ENCODE data around the gene PEX19. TPM values are rescaled to one million over a fixed set of nuclear protein-coding genes. Genes with fewer than 3 reads are reported as not detected.

PEX19 gene
- total RNA-seq, 1 donor from 2014 or later = 74.6 TPM

- Histone ChIP-seq H3K9ac (no peak overlapping the region), H3K27ac (no peak overlapping the region), H2AFZ (replicated peaks) (no peak overlapping the region), H3K36me3 (peaks cover 17% of the 10 kb centered on the region), H3K4me1 (peaks cover 8% of the 10 kb centered on the region), H3K4me3 (no peak overlapping the region), H4K20me1 (ENCODE audit: low read depth) (peaks cover 58% of the 10 kb centered on the region), H3F3A (ENCODE audit: low read depth) (no peaks in the 10 kb centered on the region), H3K79me2 (ENCODE audit: low read depth) (peaks cover 63% of the 10 kb centered on the region), H3K27me3 (no peaks in the 10 kb centered on the region), H3K4me2 (no peak overlapping the region), H3K9me3 (ENCODE audit: low read depth) (no peaks in the 10 kb centered on the region)
- no peak for TF ChIP-seq EZH2phosphoT487 (IDR thresholded peaks at IDR 0.05)
- TF ChIP-seq EZH2 (IDR thresholded peaks at IDR 0.05) = no peak
- TF ChIP-seq, protein P1, sequence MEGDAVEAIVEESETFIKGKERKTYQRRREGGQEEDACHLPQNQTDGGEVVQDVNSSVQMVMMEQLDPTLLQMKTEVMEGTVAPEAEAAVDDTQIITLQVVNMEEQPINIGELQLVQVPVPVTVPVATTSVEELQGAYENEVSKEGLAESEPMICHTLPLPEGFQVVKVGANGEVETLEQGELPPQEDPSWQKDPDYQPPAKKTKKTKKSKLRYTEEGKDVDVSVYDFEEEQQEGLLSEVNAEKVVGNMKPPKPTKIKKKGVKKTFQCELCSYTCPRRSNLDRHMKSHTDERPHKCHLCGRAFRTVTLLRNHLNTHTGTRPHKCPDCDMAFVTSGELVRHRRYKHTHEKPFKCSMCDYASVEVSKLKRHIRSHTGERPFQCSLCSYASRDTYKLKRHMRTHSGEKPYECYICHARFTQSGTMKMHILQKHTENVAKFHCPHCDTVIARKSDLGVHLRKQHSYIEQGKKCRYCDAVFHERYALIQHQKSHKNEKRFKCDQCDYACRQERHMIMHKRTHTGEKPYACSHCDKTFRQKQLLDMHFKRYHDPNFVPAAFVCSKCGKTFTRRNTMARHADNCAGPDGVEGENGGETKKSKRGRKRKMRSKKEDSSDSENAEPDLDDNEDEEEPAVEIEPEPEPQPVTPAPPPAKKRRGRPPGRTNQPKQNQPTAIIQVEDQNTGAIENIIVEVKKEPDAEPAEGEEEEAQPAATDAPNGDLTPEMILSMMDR (IDR thresholded peaks at IDR 0.05) = no peak
- Mint-ChIP-seq H3K27ac (no peak overlapping the region), H3K36me3 (peaks cover 17% of the 10 kb centered on the region), H3K27me3 (ENCODE audit: insufficient read depth, low read depth) (no peaks in the 10 kb centered on the region), H3K4me1 (peaks cover 15% of the 10 kb centered on the region), H3K4me3 (no peak overlapping the region), H3K9me3 (no peaks in the 10 kb centered on the region)
- DNase-seq (ENCODE audit: low spot score) = no peak
Observed at GRCh38 chr1:160243767-160244166, 41.2 kb downstream of the PEX19 start.

- Mint-ChIP-seq H3K27me3 (ENCODE audit: insufficient read depth, low read depth) (no peaks in the 10 kb centered on the region), H3K36me3 (peaks cover 28% of the 10 kb centered on the region), H3K27ac (no peak overlapping the region), H3K4me3 (no peak overlapping the region), H3K4me1 (no peaks in the 10 kb centered on the region), H3K9me3 (no peaks in the 10 kb centered on the region)
- Histone ChIP-seq H3K27ac (no peak overlapping the region), H3K27me3 (no peaks in the 10 kb centered on the region), H3K9me3 (ENCODE audit: low read depth) (no peaks in the 10 kb centered on the region), H3K4me2 (no peak overlapping the region), H3K36me3 (peaks cover 28% of the 10 kb centered on the region), H3K79me2 (ENCODE audit: low read depth) (peaks cover 23% of the 10 kb centered on the region), H3K4me3 (no peak overlapping the region), H3K9ac (no peak overlapping the region), H4K20me1 (ENCODE audit: low read depth) (peaks cover 29% of the 10 kb centered on the region), H3F3A (ENCODE audit: low read depth) (peaks cover 3% of the 10 kb centered on the region), H2AFZ (replicated peaks) (no peak overlapping the region), H3K4me1 (no peaks in the 10 kb centered on the region)
- DNase-seq (ENCODE audit: low spot score) = no peak
- TF ChIP-seq, protein P1 (IDR thresholded peaks at IDR 0.05) = no peak
- TF ChIP-seq EZH2 (IDR thresholded peaks at IDR 0.05) (no peak), EZH2phosphoT487 (IDR thresholded peaks at IDR 0.05) (no peak)
Observed at GRCh38 chr1:160239582-160240299, 45.2 kb downstream of the PEX19 start.

DNA sequence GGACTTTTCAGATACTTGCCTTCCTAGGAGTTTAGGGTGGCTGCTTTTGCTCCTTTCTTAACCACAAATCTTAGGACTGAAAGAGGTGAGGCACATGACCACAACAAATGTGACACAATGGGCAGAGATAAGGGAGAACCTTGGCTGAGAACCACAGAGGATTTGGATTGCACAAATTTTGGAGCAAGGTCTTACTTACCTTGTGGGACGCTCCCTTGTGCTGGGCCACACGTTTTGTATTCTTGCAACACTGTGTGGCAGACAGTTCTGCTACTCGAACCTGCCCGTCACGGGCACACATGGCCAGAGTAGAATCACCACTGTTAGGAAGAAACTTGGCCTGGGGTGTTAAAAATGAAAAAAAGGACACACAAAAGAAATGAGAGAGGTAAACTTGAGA is 46.5 kb downstream of the PEX19 start:
- peaks cover 16% of the 10 kb centered on the region for H4K20me1 ChIP-seq (ENCODE audit: low read depth)
- Mint-ChIP-seq H3K9me3 (no peaks in the 10 kb centered on the region), H3K27ac (no peak overlapping the region), H3K4me1 (no peaks in the 10 kb centered on the region), H3K36me3 (peaks cover 28% of the 10 kb centered on the region), H3K4me3 (no peak overlapping the region), H3K27me3 (ENCODE audit: insufficient read depth, low read depth) (no peaks in the 10 kb centered on the region)
- no peaks in the 10 kb centered on the region for H3K4me1 ChIP-seq
- TF ChIP-seq EZH2 (IDR thresholded peaks at IDR 0.05) = no peak
- TF ChIP-seq, protein P1 (IDR thresholded peaks at IDR 0.05) = no peak
- no peak for TF ChIP-seq EZH2phosphoT487 (IDR thresholded peaks at IDR 0.05)
- H3K9ac ChIP-seq = no peak overlapping the region
- H3K79me2 ChIP-seq (ENCODE audit: low read depth) = peaks cover 11% of the 10 kb centered on the region
- H3K4me2 ChIP-seq = no peak overlapping the region
- DNase-seq (ENCODE audit: low spot score) = no peak
- H3F3A ChIP-seq (ENCODE audit: low read depth) = peaks cover 3% of the 10 kb centered on the region
- H2AFZ ChIP-seq (replicated peaks) = no peak overlapping the region
- no peak overlapping the region for H3K4me3 ChIP-seq
- H3K9me3 ChIP-seq (ENCODE audit: low read depth) = no peaks in the 10 kb centered on the region
- no peaks in the 10 kb centered on the region for H3K27me3 ChIP-seq
- H3K27ac ChIP-seq = no peak overlapping the region
- peaks cover 26% of the 10 kb centered on the region for H3K36me3 ChIP-seq

Measured in neural progenitor cell (in vitro differentiated cells).